Inflammatory macrophage treated with lipopolysaccharide for 4 hours (primary cell): ENCODE results near the gene KCTD13.
"Not testable (repeated sequence)": the region's sequence is repeated elsewhere in the genome, so short reads cannot be mapped to it uniquely, and the experiment has no call there.

Experiments
- DNase-seq: peaks from one replicate; pipeline ENCODE4 v3.0.0-alpha.2; 2020

The KCTD13 gene

GRCh38 chr16:29925781-29926710, at the start of gene KCTD13:
TSS of gene KCTD13 (minus strand) at chr16:29926226. CDS start at chr16:29926033, 193 bp downstream.
- DNase-seq: peak; percentile 87

- DNase-seq: no peak
These were observed 49.1 kb upstream of the KCTD13 start for GRCh38 chr16:29975134-29975538.

GRCh38 chr16:29974291-29975133, 48.5 kb upstream of the KCTD13 start:
- peak; percentile 73 for DNase-seq

GRCh38 chr16:29973384-29974246, 47.6 kb upstream of the KCTD13 start, which contains the start of gene TAOK2:
TSS of gene TAOK2 (plus strand) at chr16:29973868. CDS start at chr16:29977773, 3,905 bp downstream.
- DNase-seq: peak; percentile 99

GRCh38 chr16:29972992-29973383, 47.0 kb upstream of the KCTD13 start:
- no peak for DNase-seq

GRCh38 chr16:29972500-29972899, 46.5 kb upstream of the KCTD13 start:
- DNase-seq: no peak

GRCh38 chr16:29971304-29971703, 45.3 kb upstream of the KCTD13 start:
- DNase-seq: no peak

GRCh38 chr16:29968205-29968604, 42.2 kb upstream of the KCTD13 start:
- no peak for DNase-seq

- no peak for DNase-seq
These were observed 37.2 kb upstream of the KCTD13 start for GRCh38 chr16:29963021-29963743.

- peak; percentile 84 for DNase-seq
These were observed 36.4 kb upstream of the KCTD13 start for GRCh38 chr16:29962344-29962994.

GRCh38 chr16:29961479-29962343, 35.7 kb upstream of the KCTD13 start, which contains the start of gene TMEM219:
TSS of gene TMEM219 (plus strand) at chr16:29962079. CDS start at chr16:29963144, 1,065 bp downstream.
- peak; percentile 89 for DNase-seq

- no peak for DNase-seq
These were observed 35.1 kb upstream of the KCTD13 start for GRCh38 chr16:29961127-29961478.

- DNase-seq: not testable (repeated sequence)
These were observed 33.8 kb upstream of the KCTD13 start for GRCh38 chr16:29959821-29960220.

GRCh38 chr16:29959293-29959692, 33.3 kb upstream of the KCTD13 start:
- no peak for DNase-seq

- DNase-seq: no peak
These were observed 32.7 kb upstream of the KCTD13 start for GRCh38 chr16:29958756-29959155.

- DNase-seq: no peak
These were observed 25.8 kb upstream of the KCTD13 start for GRCh38 chr16:29951625-29952365.

- no peak for DNase-seq
These were observed 24.9 kb upstream of the KCTD13 start for GRCh38 chr16:29950806-29951461.

- no peak for DNase-seq
These were observed 21.9 kb upstream of the KCTD13 start for GRCh38 chr16:29947897-29948296.
